Caco-2 (cell line): ENCODE results near the gene FAM162B. TPM values are rescaled to one million over a fixed set of nuclear protein-coding genes. Genes with fewer than 3 reads are reported as not detected.
"Not testable (repeated sequence)": the region's sequence is repeated elsewhere in the genome, so short reads cannot be mapped to it uniquely, and the experiment has no call there.

ENCODE experiments used
- BruUV-seq: library from RNA; stranded (reverse); fragments of 400-500 nt; replicated peaks from 2 replicates; lab custom pipeline; 2021; lab: Mats Ljungman, UMichigan
- CTCF ChIA-PET: fragments of 300-600 bp; sonication (Branson Sonifier 250); formaldehyde crosslinking; loops from one replicate; lab custom pipeline; 2022; ENCODE audit warnings: antibody characterized with exemption; lab: Charles Lee
- POLR2A ChIA-PET: fragments of 300-600 bp; sonication (Branson Sonifier 250); formaldehyde crosslinking; loops from one replicate; lab custom pipeline; 2022; ENCODE audit warnings: antibody characterized with exemption; lab: Charles Lee
- DNase-seq, 2 experiments: peaks; one replicate each; pipeline versions ENCODE4 v3.0.0 to v3.0.0-alpha.2; 2020 to 2022
- H3K27me3 ChIP-seq: replicated peaks from 2 replicates; pipeline ENCODE4 v1.6.0; 2011; ENCODE audit warnings: low read length; ENCODE audit not compliant: control insufficient read depth, insufficient read depth
- H3K36me3 ChIP-seq: 2 replicates; pipeline ENCODE4 v1.5.1; 2011; ENCODE audit warnings: low read length; ENCODE audit not compliant: control insufficient read depth, insufficient read depth
- H3K4me1 ChIP-seq: fragments of 250-450 bp; sonication (Bioruptor Pico); 2 replicates; pipeline ENCODE4 v1.5.1; 2020; ENCODE audit warnings: mild to moderate bottlenecking
- H3K4me3 ChIP-seq: 2 replicates; pipeline ENCODE4 v1.5.1; 2011; ENCODE audit warnings: low read depth, mild to moderate bottlenecking, control low read depth, low read length
- H3K9me3 ChIP-seq: fragments of 250-450 bp; sonication (Bioruptor Pico); 2 replicates; pipeline ENCODE4 v1.5.1; 2020; ENCODE audit warnings: mild to moderate bottlenecking, moderate library complexity
- H3K27ac Mint-ChIP-seq: one replicate; pipeline ENCODE4 v1.8.0; 2022; ENCODE audit warnings: mixed read lengths; ENCODE audit not compliant: unreplicated experiment
- H3K27me3 Mint-ChIP-seq: one replicate; pipeline ENCODE4 v1.8.0; 2022; ENCODE audit warnings: mixed read lengths; ENCODE audit not compliant: insufficient read depth, unreplicated experiment
- H3K36me3 Mint-ChIP-seq: one replicate; pipeline ENCODE4 v1.8.0; 2022; ENCODE audit warnings: mild to moderate bottlenecking, mixed read lengths; ENCODE audit not compliant: insufficient read depth, unreplicated experiment
- H3K4me1 Mint-ChIP-seq: one replicate; pipeline ENCODE4 v1.8.0; 2022; ENCODE audit warnings: low read depth, mixed read lengths; ENCODE audit not compliant: unreplicated experiment
- H3K4me3 Mint-ChIP-seq: one replicate; pipeline ENCODE4 v1.8.0; 2022; ENCODE audit warnings: mild to moderate bottlenecking, moderate library complexity, mixed read lengths; ENCODE audit not compliant: unreplicated experiment
- H3K9me3 Mint-ChIP-seq: one replicate; pipeline ENCODE4 v1.8.0; 2022; ENCODE audit warnings: mixed read lengths; ENCODE audit not compliant: unreplicated experiment
- CTCF ChIP-seq, 2 experiments: fragments of 200-600 bp in 1 of 2; IDR thresholded peaks; 1 replicate in 1 of 2; 2 replicates in 1 of 2; pipeline versions ENCODE4 v1.5.1 to v1.8.0; 2011 to 2022; ENCODE audit warnings: antibody characterized with exemption in 1 of 2, control low read depth in 1 of 2, inconsistent platforms in 1 of 2, low read depth in 1 of 2, low read length in 1 of 2, mild to moderate bottlenecking in 1 of 2, moderate library complexity in 1 of 2; ENCODE audit not compliant: insufficient read depth in 1 of 2, severe bottlenecking in 1 of 2, unreplicated experiment in 1 of 2
- intact Hi-C: fragments of 100-400 bp; cut with micrococcal nuclease; formaldehyde crosslinking; loops from one replicate; pipeline ENCODE4 v1.10.0; 2022; ENCODE audit not compliant: unreplicated experiment
- total RNA-seq: library from RNA; stranded (reverse); gene quantifications from 2 replicates; pipeline ENCODE4 v1.2.3, GENCODE V29; 2022

The FAM162B gene
- total RNA-seq, 1 experiment from 2014 or later = not detected

- no peaks in the 10 kb centered on the region; the same call in 1 of the 2 replicates for H3K36me3 ChIP-seq
- no peaks in the 10 kb centered on the region for H3K27me3 ChIP-seq
- H3K4me3 ChIP-seq = no peak overlapping the region
- Mint-ChIP-seq H3K27me3 (peaks cover 3% of the 10 kb centered on the region), H3K4me3 (no peak overlapping the region), H3K4me1 (no peaks in the 10 kb centered on the region), H3K9me3 (peaks cover 15% of the 10 kb centered on the region), H3K36me3 (no peaks in the 10 kb centered on the region), H3K27ac (no peak overlapping the region)
- ChIA-PET CTCF (no interaction called here), POLR2A (no interaction called here)
- no peaks in the 10 kb centered on the region for H3K4me1 ChIP-seq
- no peaks in the 10 kb centered on the region for H3K9me3 ChIP-seq
- intact Hi-C loops = no loop called here
- no TSS peak for BruUV-seq
- DNase-seq = no peak
- no peak for TF ChIP-seq CTCF (IDR thresholded peaks at IDR 0.05; ENCODE audit: insufficient read depth in 1 of 2, low read depth in 1 of 2, low read length in 1 of 2, severe bottlenecking in 1 of 2, unreplicated experiment in 1 of 2)
Observed at GRCh38 chr6:116741571-116741970, 23.9 kb downstream of the FAM162B start.

GRCh38 chr6:116740486-116740885, 25.0 kb downstream of the FAM162B start:
- H3K27ac Mint-ChIP-seq, DNase-seq, H3K27me3 ChIP-seq, POLR2A ChIA-PET, H3K36me3 ChIP-seq, H3K27me3 Mint-ChIP-seq, CTCF ChIA-PET, H3K9me3 ChIP-seq, intact Hi-C loops, BruUV-seq, H3K4me1 Mint-ChIP-seq, H3K4me3 ChIP-seq, H3K4me3 Mint-ChIP-seq, H3K4me1 ChIP-seq, H3K36me3 Mint-ChIP-seq: not testable (repeated sequence)
- H3K9me3 Mint-ChIP-seq = peaks cover 25% of the 10 kb centered on the region

GRCh38 chr6:116737004-116737403, 28.5 kb downstream of the FAM162B start:
- Histone ChIP-seq H3K27me3 (no peaks in the 10 kb centered on the region), H3K36me3 (no peaks in the 10 kb centered on the region; the same call in none of the 2 replicates), H3K9me3 (no peaks in the 10 kb centered on the region), H3K4me1 (no peaks in the 10 kb centered on the region), H3K4me3 (no peak overlapping the region)
- intact Hi-C loops = no loop called here
- no peak for TF ChIP-seq CTCF (IDR thresholded peaks at IDR 0.05; ENCODE audit: insufficient read depth in 1 of 2, low read depth in 1 of 2, low read length in 1 of 2, severe bottlenecking in 1 of 2, unreplicated experiment in 1 of 2)
- BruUV-seq = no TSS peak
- no peaks in the 10 kb centered on the region for H3K27me3 Mint-ChIP-seq
- H3K4me3 Mint-ChIP-seq = no peak overlapping the region
- H3K9me3 Mint-ChIP-seq = peaks cover 25% of the 10 kb centered on the region
- no peaks in the 10 kb centered on the region for H3K36me3 Mint-ChIP-seq
- H3K27ac Mint-ChIP-seq = no peak overlapping the region
- CTCF ChIA-PET = no interaction called here
- POLR2A ChIA-PET = no interaction called here
- no peaks in the 10 kb centered on the region for H3K4me1 Mint-ChIP-seq
- no peak for DNase-seq

GRCh38 chr6:116730513-116730912, 35.0 kb downstream of the FAM162B start:
- Histone ChIP-seq H3K4me3 (no peak overlapping the region), H3K4me1 (no peaks in the 10 kb centered on the region), H3K27me3 (no peaks in the 10 kb centered on the region), H3K36me3 (no peaks in the 10 kb centered on the region; the same call in 1 of the 2 replicates), H3K9me3 (no peaks in the 10 kb centered on the region)
- no peak for TF ChIP-seq CTCF (IDR thresholded peaks at IDR 0.05; ENCODE audit: insufficient read depth in 1 of 2, low read depth in 1 of 2, low read length in 1 of 2, severe bottlenecking in 1 of 2, unreplicated experiment in 1 of 2)
- Mint-ChIP-seq H3K4me3 (no peak overlapping the region), H3K27ac (no peak overlapping the region), H3K4me1 (no peaks in the 10 kb centered on the region), H3K9me3 (no peaks in the 10 kb centered on the region), H3K36me3 (no peaks in the 10 kb centered on the region), H3K27me3 (no peaks in the 10 kb centered on the region)
- POLR2A ChIA-PET = no interaction called here
- intact Hi-C loops = no loop called here
- DNase-seq = no peak
- BruUV-seq = no TSS peak
- CTCF ChIA-PET = no interaction called here
